A172 (cell line): Measurements from ENCODE around the gene RNF128. TPM values are rescaled to one million over a fixed set of nuclear protein-coding genes. Genes with fewer than 3 reads are reported as not detected.

Experiments used
- DNase-seq: peaks from one replicate; pipeline ENCODE4 v3.0.0-alpha.2; 2015; ENCODE audit warnings: low spot score
- total RNA-seq: library from RNA; depleted of rRNA; stranded (reverse); fragments of >200 nt; shearing (Covaris generic); gene quantifications from 2 replicates; pipeline ENCODE4 v1.2.3, GENCODE V29; 2014; rRNA removed

Gene RNF128
- not detected in 2 replicates for total RNA-seq

- no peak for DNase-seq
Measured at GRCh38 chrX:106726485-106727437, at the start of gene RNF128. TSS of gene RNF128 (plus strand) at chrX:106726701. CDS start at chrX:106726914, 213 bp downstream.

- no peak for DNase-seq
Measured at GRCh38 chrX:106680716-106681115, 45.8 kb upstream of the RNF128 start.

- DNase-seq = no peak
Measured at GRCh38 chrX:106684207-106684606, 42.3 kb upstream of the RNF128 start.

- DNase-seq = no peak
Measured at GRCh38 chrX:106692425-106693065, 34.0 kb upstream of the RNF128 start.

GRCh38 chrX:106696502-106696901 lies 30.0 kb upstream of the RNF128 start:
- DNase-seq = no peak

- DNase-seq = peak; percentile 4
Measured at GRCh38 chrX:106698693-106699092, 27.8 kb upstream of the RNF128 start.

GRCh38 chrX:106702636-106703035 lies 23.9 kb upstream of the RNF128 start:
- no peak for DNase-seq

GRCh38 chrX:106706466-106706865 lies 20.0 kb upstream of the RNF128 start:
- no peak for DNase-seq

- peak; percentile 69 for DNase-seq
Measured at GRCh38 chrX:106707771-106708454, 18.6 kb upstream of the RNF128 start.

GRCh38 chrX:106710771-106711170 lies 15.7 kb upstream of the RNF128 start:
- DNase-seq = no peak

- DNase-seq = no peak
Measured at GRCh38 chrX:106711375-106711774, 15.1 kb upstream of the RNF128 start.

GRCh38 chrX:106716004-106716403 lies 10.5 kb upstream of the RNF128 start:
- DNase-seq = no peak

- no peak for DNase-seq
Measured at GRCh38 chrX:106716463-106716862, 10.0 kb upstream of the RNF128 start.

- DNase-seq = no peak
Measured at GRCh38 chrX:106718709-106719108, 7.8 kb upstream of the RNF128 start.

- DNase-seq = no peak
Measured at GRCh38 chrX:106725931-106726330, 570 bp upstream of the RNF128 start.

GRCh38 chrX:106728337-106728736 lies 1.8 kb downstream of the RNF128 start:
- DNase-seq = no peak

- DNase-seq = no peak
Measured at GRCh38 chrX:106730401-106730800, 3.9 kb downstream of the RNF128 start.

- no peak for DNase-seq
Measured at GRCh38 chrX:106731590-106731989, 5.1 kb downstream of the RNF128 start.

- no peak for DNase-seq
Measured at GRCh38 chrX:106734827-106735226, 8.3 kb downstream of the RNF128 start.

- DNase-seq = no peak
Measured at GRCh38 chrX:106740193-106740780, 13.8 kb downstream of the RNF128 start.

GRCh38 chrX:106742193-106742592 lies 15.7 kb downstream of the RNF128 start:
- DNase-seq = no peak

- no peak for DNase-seq
Measured at GRCh38 chrX:106742805-106743204, 16.3 kb downstream of the RNF128 start.
